Ovary (tissue), 3 donors: ENCODE results near the gene LPCAT2.

ENCODE experiments used
- POLR2A ChIP-seq: fragments of 450-650 bp; IDR thresholded peaks from one replicate; pipeline ENCODE4 v1.6.1; 2017; ENCODE audit warnings: antibody characterized with exemption, mild to moderate bottlenecking, moderate library complexity
- TF ChIP-seq, protein P1 (sequence below), 3 donors: fragments of 450-650 bp in 2 of 3; fragments of 200-600 bp in 1 of 3; IDR thresholded peaks; one replicate each; pipeline versions ENCODE4 v1.5.1 to v1.8.0; 2016 to 2022; ENCODE audit warnings: antibody characterized with exemption in 3 of 3, mild to moderate bottlenecking in 1 of 3
- donor health status: DM: no; HTN: no; CAD: no.

DNA sequence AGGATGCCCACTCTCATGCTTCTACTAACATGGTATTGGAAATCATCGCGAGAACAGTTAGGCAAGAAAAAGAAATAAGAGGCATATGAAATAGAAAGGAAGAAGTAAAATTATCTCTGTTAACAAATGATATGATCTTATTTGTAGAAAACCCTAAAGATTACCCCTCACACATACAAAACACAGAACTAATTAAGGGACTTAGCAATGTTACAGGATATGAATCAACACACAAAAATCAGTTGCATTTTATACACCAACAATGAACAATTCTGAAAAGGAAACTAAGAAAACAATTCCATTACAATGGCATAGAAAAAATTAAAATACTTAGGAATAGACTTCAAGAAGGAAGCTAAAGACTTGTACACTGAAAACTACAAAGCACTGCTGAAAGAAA, 54.9 kb downstream of the LPCAT2 start:
- TF ChIP-seq POLR2A, result no peak
- TF ChIP-seq, protein P1, sequence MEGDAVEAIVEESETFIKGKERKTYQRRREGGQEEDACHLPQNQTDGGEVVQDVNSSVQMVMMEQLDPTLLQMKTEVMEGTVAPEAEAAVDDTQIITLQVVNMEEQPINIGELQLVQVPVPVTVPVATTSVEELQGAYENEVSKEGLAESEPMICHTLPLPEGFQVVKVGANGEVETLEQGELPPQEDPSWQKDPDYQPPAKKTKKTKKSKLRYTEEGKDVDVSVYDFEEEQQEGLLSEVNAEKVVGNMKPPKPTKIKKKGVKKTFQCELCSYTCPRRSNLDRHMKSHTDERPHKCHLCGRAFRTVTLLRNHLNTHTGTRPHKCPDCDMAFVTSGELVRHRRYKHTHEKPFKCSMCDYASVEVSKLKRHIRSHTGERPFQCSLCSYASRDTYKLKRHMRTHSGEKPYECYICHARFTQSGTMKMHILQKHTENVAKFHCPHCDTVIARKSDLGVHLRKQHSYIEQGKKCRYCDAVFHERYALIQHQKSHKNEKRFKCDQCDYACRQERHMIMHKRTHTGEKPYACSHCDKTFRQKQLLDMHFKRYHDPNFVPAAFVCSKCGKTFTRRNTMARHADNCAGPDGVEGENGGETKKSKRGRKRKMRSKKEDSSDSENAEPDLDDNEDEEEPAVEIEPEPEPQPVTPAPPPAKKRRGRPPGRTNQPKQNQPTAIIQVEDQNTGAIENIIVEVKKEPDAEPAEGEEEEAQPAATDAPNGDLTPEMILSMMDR (IDR thresholded peaks at IDR 0.05), result no peak
